GM18526 (cell line): ENCODE data around the gene FBXW5.

ENCODE experiments used
- POLR2A ChIP-seq: IDR thresholded peaks from 3 replicates; pipeline ENCODE4 v1.6.1; 2011; ENCODE audit not compliant: insufficient read length; ENCODE audit errors: extremely low read depth

The FBXW5 gene

DNA sequence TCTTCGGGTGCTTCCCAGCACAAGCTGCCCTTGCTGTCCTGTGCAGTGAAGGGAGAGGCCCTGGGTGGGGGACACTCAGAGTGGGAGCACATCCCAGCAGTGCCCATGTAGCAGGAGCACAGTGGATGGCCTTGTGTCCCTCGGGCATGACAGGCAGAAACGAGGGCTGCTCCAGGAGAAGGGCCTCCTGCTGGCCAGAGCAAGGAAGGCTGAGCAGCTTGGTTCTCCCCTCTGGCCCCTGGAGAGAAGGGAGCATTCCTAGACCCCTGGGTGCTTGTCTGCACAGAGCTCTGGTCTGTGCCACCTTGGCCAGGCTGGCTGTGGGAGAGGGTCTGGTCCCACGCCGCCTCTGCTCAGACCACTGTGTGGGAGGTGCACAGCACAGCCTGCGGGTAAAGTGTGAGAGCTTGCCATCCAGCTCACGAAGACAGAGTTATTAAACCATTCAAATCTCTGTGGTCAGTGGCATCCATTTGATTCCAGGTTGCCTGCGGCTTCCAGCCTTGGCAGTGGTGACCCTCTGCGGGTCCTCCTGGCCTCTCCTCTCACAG lies 18.3 kb downstream of the FBXW5 start:
- TF ChIP-seq POLR2A: no peak

DNA sequence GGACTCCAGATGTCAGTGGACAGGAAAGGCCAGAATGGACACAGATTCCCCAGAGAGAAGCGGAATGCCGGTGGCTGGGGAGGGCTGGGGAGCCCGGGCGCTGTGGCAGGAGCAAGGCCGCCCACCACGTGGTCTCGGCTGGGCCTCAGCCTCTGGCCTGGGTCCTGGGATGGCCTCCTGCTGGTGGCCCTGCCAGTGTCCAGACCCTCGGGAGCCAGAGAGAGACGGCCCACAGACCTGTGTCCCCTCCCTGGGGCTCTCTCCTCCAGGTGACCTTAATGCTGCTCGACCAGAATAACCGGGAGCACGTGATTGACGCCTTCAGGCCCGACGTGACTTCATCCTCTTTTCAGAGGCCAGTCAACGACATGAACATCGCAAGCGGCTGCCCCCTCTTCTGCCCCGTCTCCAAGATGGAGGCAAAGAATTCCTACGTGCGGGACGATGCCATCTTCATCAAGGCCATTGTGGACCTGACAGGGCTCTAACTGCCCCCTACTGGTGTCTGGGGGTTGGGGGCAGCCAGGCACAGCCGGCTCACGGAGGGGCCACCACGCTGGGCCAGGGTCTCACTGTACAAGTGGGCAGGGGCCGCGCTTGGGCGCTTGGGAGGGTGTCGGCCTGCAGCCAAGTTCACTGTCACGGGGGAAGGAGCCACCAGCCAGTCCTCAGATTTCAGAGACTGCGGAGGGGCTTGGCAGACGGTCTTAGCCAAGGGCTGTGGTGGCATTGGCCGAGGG lies 19.0 kb downstream of the FBXW5 start:
- TF ChIP-seq POLR2A: no peak

DNA sequence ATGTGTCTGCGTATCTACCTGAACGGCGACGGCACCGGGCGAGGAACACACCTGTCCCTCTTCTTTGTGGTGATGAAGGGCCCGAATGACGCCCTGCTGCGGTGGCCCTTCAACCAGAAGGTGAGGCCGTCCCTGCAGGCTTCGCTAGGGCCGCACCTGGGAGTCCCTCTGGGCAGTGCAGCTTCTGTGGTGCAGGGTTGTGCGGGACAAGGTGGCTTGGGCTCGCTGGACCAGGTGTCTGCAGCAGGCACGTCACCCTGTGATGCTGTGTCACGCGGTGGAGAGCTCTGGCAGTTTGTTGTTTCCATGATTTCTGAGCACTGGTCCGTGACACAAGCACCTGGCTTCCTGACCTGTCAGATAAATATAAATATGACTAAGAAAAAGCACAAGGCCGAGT lies 20.7 kb downstream of the FBXW5 start:
- TF ChIP-seq POLR2A: no peak

DNA sequence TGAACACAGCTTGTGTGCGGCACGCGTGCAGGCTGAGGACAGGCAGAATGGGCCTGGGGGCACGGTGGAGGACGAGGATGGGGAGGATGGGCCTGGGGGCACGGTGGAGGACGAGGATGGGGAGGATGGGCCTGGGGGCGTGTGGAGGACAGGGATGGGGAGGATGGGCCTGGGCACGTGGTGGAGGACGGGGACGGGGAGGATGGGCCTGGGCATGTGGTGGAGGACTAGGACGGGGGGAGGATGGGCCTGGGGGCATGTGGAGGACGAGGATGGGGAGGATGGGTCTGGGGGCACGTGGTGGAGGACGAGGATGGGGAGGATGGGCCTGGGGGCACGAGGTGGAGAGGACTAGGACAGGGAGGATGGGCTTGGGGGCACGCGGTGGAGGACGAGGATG lies 22.0 kb downstream of the FBXW5 start:
- no peak for TF ChIP-seq POLR2A

DNA sequence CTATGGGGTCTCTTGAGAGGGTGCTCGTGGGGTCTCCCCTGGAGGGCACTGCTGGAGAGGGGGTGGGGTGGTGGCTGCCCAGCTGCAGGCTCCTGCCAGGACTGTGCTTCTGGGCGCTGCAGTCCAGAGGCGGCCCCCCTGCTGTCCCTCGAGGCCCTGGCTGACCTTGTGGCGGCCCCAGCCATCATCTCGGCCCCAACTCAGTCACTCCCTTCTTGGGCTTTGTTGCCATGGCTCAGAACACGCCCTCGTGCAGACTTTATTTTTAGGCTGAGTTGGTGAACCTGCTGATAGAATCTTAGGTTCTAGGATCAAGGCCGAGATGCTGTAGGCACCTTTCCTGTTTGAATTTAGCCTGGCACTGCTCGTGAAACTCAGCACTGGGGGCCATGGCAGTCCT lies 22.8 kb downstream of the FBXW5 start:
- TF ChIP-seq POLR2A: no peak

DNA sequence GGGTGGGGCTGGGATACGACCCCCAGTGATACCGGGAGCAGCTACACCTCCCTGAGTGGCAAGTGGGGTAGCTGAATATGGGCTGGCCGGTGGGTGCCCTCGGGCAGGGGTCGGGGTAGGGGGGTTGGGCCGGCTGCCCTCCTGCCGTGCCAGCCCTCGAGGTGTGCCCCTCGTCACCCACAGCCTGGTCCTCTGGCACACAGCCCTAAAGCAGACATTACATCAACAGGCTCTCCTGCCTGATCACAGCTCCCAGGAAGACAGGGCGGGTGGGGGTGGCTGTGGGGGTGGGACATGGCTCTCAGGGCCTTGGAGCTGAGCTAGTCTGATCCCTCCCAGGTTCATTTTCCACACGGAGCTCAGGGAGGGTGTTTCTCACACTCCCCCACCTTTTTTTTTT lies 23.2 kb downstream of the FBXW5 start:
- TF ChIP-seq POLR2A: no peak

GRCh38 chr9:136920734-136921231 lies 23.8 kb downstream of the FBXW5 start:
- no peak for TF ChIP-seq POLR2A

DNA sequence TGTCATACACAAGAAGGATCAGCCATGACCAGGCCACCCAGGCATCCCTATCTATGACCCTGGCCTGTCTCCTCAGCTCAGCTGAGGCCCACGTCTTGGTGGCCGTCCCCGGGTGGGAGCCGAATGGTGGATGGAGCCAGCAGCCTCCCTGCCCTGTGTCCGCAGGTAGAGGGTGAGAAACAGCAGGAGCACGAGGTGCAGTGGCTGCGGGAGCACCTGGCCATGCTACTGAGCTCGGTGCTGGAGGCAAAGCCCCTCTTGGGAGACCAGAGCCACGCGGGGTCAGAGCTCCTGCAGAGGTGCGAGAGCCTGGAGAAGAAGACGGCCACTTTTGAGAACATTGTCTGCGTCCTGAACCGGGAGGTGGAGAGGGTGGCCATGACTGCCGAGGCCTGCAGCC lies 24.5 kb downstream of the FBXW5 start:
- TF ChIP-seq POLR2A: no peak

DNA sequence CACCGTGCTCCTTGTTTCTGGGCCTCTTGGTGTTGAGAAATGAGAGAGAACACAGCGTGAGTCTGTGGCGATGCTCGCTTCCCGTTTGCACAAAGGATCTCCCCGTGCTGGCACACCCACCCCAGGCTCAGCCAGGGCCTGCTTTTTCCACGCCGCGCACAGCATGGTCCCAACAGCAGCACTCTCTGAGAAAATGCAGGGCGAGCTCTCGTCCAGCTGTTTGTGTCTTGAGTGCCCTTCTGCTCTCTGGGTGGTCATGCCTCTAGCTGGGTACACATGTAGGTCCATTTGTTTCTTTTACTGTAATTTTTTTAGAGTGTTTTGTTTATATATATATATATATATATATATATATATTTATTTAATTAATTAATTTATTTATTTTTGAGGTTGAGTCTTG lies 26.6 kb downstream of the FBXW5 start:
- no peak for TF ChIP-seq POLR2A

DNA sequence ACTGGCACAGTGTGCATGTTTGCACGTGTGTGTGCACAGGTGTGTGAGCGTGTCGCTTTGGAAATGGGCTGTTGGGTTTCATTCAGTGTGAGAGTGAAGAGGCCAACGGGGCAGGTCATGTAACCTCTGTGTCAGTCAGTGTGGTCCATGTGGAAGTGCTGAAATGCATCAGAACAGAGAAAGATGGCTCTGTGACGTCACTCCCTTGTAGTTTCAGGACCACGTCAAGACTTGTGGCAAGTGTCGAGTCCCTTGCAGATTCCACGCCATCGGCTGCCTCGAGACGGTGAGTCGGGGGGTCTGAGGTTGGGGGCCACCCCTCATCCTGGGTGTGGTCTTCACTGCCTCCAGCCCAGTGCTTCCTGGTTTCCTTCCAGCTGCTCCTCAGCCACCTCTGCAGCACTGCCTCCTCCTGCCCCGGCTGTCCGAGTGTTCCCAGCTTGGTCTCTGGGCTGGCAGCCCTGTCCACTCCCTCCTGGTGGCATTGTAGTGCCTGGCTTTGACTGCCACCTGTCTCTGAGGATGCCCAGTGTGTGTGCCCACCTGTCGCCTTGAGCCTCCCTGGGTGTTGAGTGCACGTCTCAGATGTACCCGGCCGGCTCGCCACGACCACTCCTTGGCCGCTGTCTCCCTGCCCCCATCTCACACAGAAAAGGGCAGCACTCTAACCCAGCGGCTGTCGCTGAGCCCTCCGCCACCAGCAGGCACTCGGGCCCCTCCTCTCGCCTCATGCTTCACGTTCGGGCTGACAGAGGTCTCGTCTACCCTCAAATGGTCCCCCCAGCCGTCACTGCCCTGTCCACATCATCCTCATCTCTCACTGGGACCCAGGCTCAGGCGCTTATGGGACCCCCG lies 28.0 kb downstream of the FBXW5 start:
- no peak for TF ChIP-seq POLR2A

DNA sequence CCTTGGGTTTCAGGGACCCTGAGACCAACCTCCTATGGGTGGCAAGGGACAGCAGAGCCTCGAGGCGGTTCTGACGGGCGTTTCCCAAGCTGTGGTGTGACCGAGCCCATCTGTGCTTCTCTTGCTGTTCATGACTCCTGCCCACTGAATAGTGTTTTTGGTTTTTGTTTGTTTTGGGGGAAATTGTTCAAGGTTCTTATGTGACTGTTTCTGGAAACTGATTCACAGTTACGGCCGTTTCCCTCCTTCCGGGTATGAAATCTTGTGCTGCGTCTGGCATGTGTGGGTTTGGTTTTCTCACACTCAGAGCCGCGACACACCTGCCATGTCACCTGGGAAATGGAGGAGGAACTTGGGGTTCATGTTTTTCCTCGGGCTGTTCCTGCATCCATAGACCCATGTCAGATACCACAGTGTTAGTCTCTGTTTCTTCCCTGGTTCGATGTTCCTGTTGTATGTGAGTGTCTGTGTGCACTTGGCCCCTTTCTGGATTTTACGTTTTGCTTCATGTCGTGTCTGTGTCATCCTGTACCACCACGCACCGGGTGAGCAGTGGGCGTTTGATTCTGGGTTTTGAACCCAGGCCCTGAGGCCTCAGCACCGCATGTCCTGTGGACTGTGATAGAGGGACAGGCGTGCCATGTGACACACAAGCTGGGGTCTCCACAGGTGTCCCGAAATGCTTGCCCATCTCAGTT lies 28.8 kb downstream of the FBXW5 start:
- no peak for TF ChIP-seq POLR2A

DNA sequence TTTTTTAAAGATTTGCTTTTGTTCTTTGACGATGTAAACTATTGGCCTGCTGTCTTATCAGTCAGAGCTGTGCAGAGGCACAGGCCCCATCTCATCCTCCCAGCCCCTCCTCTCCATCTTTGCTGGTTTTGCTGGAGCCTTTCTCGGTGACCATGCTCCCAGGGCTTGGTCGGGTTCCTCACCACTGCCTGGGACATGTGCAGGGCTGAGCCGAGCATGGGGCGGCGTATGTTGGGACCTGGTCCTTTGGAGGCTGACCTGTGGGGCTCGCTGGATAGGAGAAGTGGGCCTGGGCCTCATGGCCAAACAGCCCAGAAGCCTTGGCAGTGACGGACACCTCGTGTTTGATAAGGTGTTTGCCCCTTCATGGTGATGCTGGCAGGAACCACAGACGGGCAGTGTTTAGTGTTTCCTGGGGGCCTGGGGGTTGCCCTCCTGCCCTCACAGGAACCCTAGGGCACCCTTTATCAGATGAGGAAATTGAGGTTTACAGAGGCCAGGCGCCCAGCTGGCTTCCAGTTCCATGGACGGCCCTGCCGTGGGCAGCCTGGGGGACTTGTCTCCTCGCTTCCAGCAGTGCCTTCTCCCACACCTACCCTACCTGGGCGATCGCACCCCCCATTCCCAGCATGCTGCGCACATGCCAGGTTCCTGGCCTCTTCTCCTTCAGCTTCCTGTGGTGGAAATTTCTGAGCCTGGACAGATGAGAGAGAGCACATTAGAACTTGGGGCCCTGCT lies 30.7 kb downstream of the FBXW5 start:
- TF ChIP-seq POLR2A: no peak

- TF ChIP-seq POLR2A: no peak
Measured at GRCh38 chr9:136910901-136911245, 33.7 kb downstream of the FBXW5 start.

- no peak for TF ChIP-seq POLR2A
Measured at GRCh38 chr9:136910197-136910900, 34.2 kb downstream of the FBXW5 start.
